Ascending aorta (tissue), 2 donors: ENCODE data around the gene PRKCA. TPM values are rescaled to one million over a fixed set of nuclear protein-coding genes. Genes with fewer than 3 reads are reported as not detected.

Experiments
- DNase-seq, 2 donors: peaks; one replicate each; pipeline ENCODE4 v3.0.0-alpha.2; 2019; ENCODE audit warnings: low spot score in 2 of 2
- H3K27ac ChIP-seq, 2 donors: fragments of 200-600 bp; sonication (generic); one replicate each; pipeline ENCODE4 v1.5.1; 2016 to 2017; ENCODE audit warnings: mild to moderate bottlenecking in 1 of 2
- H3K27me3 ChIP-seq: fragments of 200-600 bp; sonication (generic); one replicate; pipeline ENCODE4 v1.5.1; 2017
- H3K36me3 ChIP-seq, 2 donors: fragments of 200-600 bp; sonication (generic); one replicate each; pipeline ENCODE4 v1.5.1; 2016
- H3K4me1 ChIP-seq, 2 donors: fragments of 200-600 bp; sonication (generic); one replicate each; pipeline ENCODE4 v1.5.1; 2016 to 2017; ENCODE audit warnings: mild to moderate bottlenecking in 1 of 2
- H3K4me3 ChIP-seq, 2 donors: fragments of 200-600 bp; sonication (generic); one replicate each; pipeline ENCODE4 v1.5.1; 2016 to 2017; ENCODE audit warnings: mild to moderate bottlenecking in 1 of 2
- H3K9me3 ChIP-seq, 2 donors: fragments of 200-600 bp; sonication (generic); one replicate each; pipeline ENCODE4 v1.5.1; 2016
- CTCF ChIP-seq, 3 experiments: fragments of 200-600 bp in 2 of 3; fragments of 450-650 bp in 1 of 3; sonication (generic) in 2 of 3; IDR thresholded peaks; one replicate each; pipeline ENCODE4 v1.5.1; 2016 to 2019; ENCODE audit warnings: antibody characterized with exemption in 3 of 3, mild to moderate bottlenecking in 1 of 3, moderate library complexity in 1 of 3
- intact Hi-C: fragments of 100-400 bp; cut with DNase I; formaldehyde crosslinking; loops from one replicate; pipeline ENCODE4 v1.15.1; 2023
- total RNA-seq: library from RNA; depleted of rRNA; stranded (reverse); fragments of >200 nt; gene quantifications from one replicate; pipeline ENCODE4 v1.1.0, GENCODE V29; 2016

PRKCA gene
- total RNA-seq, 1 donor from 2014 or later = 3.2 TPM

- H3K36me3 ChIP-seq = no peaks in the 10 kb centered on the region
- DNase-seq = no peak
- H3K4me3 ChIP-seq = no peak overlapping the region
- no peak for TF ChIP-seq CTCF (IDR thresholded peaks at IDR 0.05)
- H3K27me3 ChIP-seq = no peaks in the 10 kb centered on the region
- intact Hi-C loops = no loop called here
- no peaks in the 10 kb centered on the region for H3K4me1 ChIP-seq
- peak overlapping the region in 1 of 2 donors; percentile 15 for H3K27ac ChIP-seq
- H3K9me3 ChIP-seq = no peaks in the 10 kb centered on the region
Measured at GRCh38 chr17:66272811-66273585, 29.4 kb upstream of the PRKCA start.

DNA sequence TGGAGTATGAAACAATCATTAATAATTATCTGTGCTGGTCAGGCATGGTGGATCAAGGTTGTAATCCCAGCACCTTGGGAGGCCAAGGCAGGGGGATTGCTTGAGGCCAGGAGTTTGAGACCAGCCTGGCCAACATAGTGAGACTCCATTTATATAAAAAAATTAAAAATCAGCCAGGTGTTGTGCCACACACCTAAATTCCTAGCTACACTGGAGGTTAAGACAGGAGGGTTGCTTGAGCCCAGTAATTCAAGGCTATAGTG is 28.9 kb upstream of the PRKCA start:
- no peak overlapping the region for H3K4me3 ChIP-seq
- no peak overlapping the region for H3K27ac ChIP-seq
- H3K4me1 ChIP-seq = no peaks in the 10 kb centered on the region
- H3K27me3 ChIP-seq = no peaks in the 10 kb centered on the region
- H3K36me3 ChIP-seq = no peaks in the 10 kb centered on the region
- TF ChIP-seq CTCF (IDR thresholded peaks at IDR 0.05) = no peak
- intact Hi-C loops = no loop called here
- H3K9me3 ChIP-seq = no peaks in the 10 kb centered on the region
- no peak for DNase-seq

- Histone ChIP-seq H3K4me3 (no peak overlapping the region), H3K27ac (no peak overlapping the region), H3K36me3 (no peaks in the 10 kb centered on the region), H3K4me1 (no peaks in the 10 kb centered on the region), H3K27me3 (no peaks in the 10 kb centered on the region), H3K9me3 (no peaks in the 10 kb centered on the region)
- DNase-seq = peak; percentile 24 to 65
- intact Hi-C loops = no loop called here
- no peak for TF ChIP-seq CTCF (IDR thresholded peaks at IDR 0.05)
Measured at GRCh38 chr17:66275651-66276050, 26.8 kb upstream of the PRKCA start.

DNA sequence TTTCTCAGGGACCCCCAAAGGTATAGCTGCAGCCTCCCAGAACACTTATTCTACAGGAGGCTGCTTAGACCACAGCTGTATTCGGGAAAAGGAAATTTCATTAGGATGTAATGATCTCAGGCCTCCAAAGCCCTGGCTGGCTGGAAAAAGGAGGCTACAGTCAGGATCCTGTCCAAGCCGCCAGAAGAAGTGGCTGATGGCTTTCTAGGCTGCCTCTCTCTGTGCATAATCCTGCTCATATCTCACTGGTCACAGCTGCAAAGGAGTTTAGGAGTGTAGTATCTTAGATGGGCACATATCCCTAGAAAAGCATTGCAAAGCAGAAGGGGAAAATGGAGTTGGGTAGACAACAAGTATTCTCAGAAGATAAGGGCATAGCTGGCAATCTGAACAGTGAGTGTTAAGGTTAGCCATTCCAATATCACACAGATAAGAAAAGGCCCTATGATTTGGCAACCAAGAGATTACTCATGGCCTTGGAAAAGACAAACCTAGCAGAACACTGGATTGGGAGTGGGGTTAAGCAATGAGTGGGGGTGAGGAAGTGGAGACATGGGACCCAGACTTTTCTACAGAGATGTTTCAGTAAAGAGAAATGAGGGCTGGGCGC is 26.0 kb upstream of the PRKCA start:
- intact Hi-C loops = no loop called here
- no peak overlapping the region for H3K27ac ChIP-seq
- DNase-seq = no peak
- no peaks in the 10 kb centered on the region for H3K36me3 ChIP-seq
- H3K27me3 ChIP-seq = no peaks in the 10 kb centered on the region
- no peak overlapping the region for H3K4me3 ChIP-seq
- no peaks in the 10 kb centered on the region for H3K9me3 ChIP-seq
- no peaks in the 10 kb centered on the region for H3K4me1 ChIP-seq
- TF ChIP-seq CTCF (IDR thresholded peaks at IDR 0.05) = no peak

- Histone ChIP-seq H3K9me3 (no peaks in the 10 kb centered on the region), H3K27ac (no peak overlapping the region), H3K36me3 (no peaks in the 10 kb centered on the region), H3K4me3 (no peak overlapping the region), H3K27me3 (no peaks in the 10 kb centered on the region), H3K4me1 (no peaks in the 10 kb centered on the region)
- TF ChIP-seq CTCF (IDR thresholded peaks at IDR 0.05) = no peak
- no peak for DNase-seq
- intact Hi-C loops = no loop called here
Measured at GRCh38 chr17:66277191-66277590, 25.2 kb upstream of the PRKCA start.
